Measurements from ENCODE around the gene TASOR2. TPM values are rescaled to one million over a fixed set of nuclear protein-coding genes. Genes with fewer than 3 reads are reported as not detected.

TASOR2 gene
- 49.3 and 52.6 TPM in 2 replicates for total RNA-seq (2014; rRNA removed; shearing (Covaris generic))
- polyA plus RNA-seq (2015; cell fraction: cytosol; rRNA removed): 19.9 and 39.7 TPM in 2 replicates
- 48.3 and 50.0 TPM in 2 replicates for polyA plus RNA-seq (2015; cell fraction: nucleus; rRNA removed)

GRCh38 chr10:5684318-5684970, at the start of gene TASOR2:
Gene TASOR2, plus strand, starts transcription at chr10:5684838. Its CDS starts 35,805 bp downstream, at chr10:5720643.
- in situ Hi-C loops (cut with HindIII; ENCODE audit: low pct_unique_long_range_greater_than_20kb, low sequenced_read_pairs): no loop called here

GRCh38 chr10:5634918-5635317, 49.7 kb upstream of the TASOR2 start:
- in situ Hi-C loops (cut with HindIII; ENCODE audit: low pct_unique_long_range_greater_than_20kb, low sequenced_read_pairs): no loop called here
- DNase-seq (ENCODE audit: low read depth, low spot score): no peak

More at GRCh38 chr10:5684318-5684970, at the start of gene TASOR2:
- DNase-seq (ENCODE audit: low read depth, low spot score): peak; percentile 96

- DNase-seq (ENCODE audit: low read depth, low spot score): no peak
- in situ Hi-C loops (cut with HindIII; ENCODE audit: low pct_unique_long_range_greater_than_20kb, low sequenced_read_pairs): no loop called here
Measured at GRCh38 chr10:5638494-5638893, 46.1 kb upstream of the TASOR2 start.

- no peak for DNase-seq (ENCODE audit: low read depth, low spot score)
- in situ Hi-C loops (cut with HindIII; ENCODE audit: low pct_unique_long_range_greater_than_20kb, low sequenced_read_pairs): no loop called here
Measured at GRCh38 chr10:5639066-5639465, 45.6 kb upstream of the TASOR2 start.

- in situ Hi-C loops (cut with HindIII; ENCODE audit: low pct_unique_long_range_greater_than_20kb, low sequenced_read_pairs): no loop called here
- no peak for DNase-seq (ENCODE audit: low read depth, low spot score)
Measured at GRCh38 chr10:5640036-5640435, 44.6 kb upstream of the TASOR2 start.

GRCh38 chr10:5640501-5640900, 44.1 kb upstream of the TASOR2 start:
- in situ Hi-C loops (cut with HindIII; ENCODE audit: low pct_unique_long_range_greater_than_20kb, low sequenced_read_pairs): no loop called here
- DNase-seq (ENCODE audit: low read depth, low spot score): no peak

- in situ Hi-C loops (cut with HindIII; ENCODE audit: low pct_unique_long_range_greater_than_20kb, low sequenced_read_pairs): no loop called here
- no peak for DNase-seq (ENCODE audit: low read depth, low spot score)
Measured at GRCh38 chr10:5641501-5641900, 43.1 kb upstream of the TASOR2 start.

- in situ Hi-C loops (cut with HindIII; ENCODE audit: low pct_unique_long_range_greater_than_20kb, low sequenced_read_pairs): no loop called here
- no peak for DNase-seq (ENCODE audit: low read depth, low spot score)
Measured at GRCh38 chr10:5643346-5644067, 41.1 kb upstream of the TASOR2 start.

- in situ Hi-C loops (cut with HindIII; ENCODE audit: low pct_unique_long_range_greater_than_20kb, low sequenced_read_pairs): no loop called here
- DNase-seq (ENCODE audit: low read depth, low spot score): no peak
Measured at GRCh38 chr10:5644930-5645329, 39.7 kb upstream of the TASOR2 start.

- in situ Hi-C loops (cut with HindIII; ENCODE audit: low pct_unique_long_range_greater_than_20kb, low sequenced_read_pairs): no loop called here
- DNase-seq (ENCODE audit: low read depth, low spot score): no peak
Measured at GRCh38 chr10:5645375-5645774, 39.3 kb upstream of the TASOR2 start.

GRCh38 chr10:5645944-5646617, 38.6 kb upstream of the TASOR2 start:
- in situ Hi-C loops (cut with HindIII; ENCODE audit: low pct_unique_long_range_greater_than_20kb, low sequenced_read_pairs): no loop called here
- DNase-seq (ENCODE audit: low read depth, low spot score): no peak

- in situ Hi-C loops (cut with HindIII; ENCODE audit: low pct_unique_long_range_greater_than_20kb, low sequenced_read_pairs): no loop called here
- DNase-seq (ENCODE audit: low read depth, low spot score): no peak
Measured at GRCh38 chr10:5647507-5648240, 37.0 kb upstream of the TASOR2 start.

- DNase-seq (ENCODE audit: low read depth, low spot score): no peak
- in situ Hi-C loops (cut with HindIII; ENCODE audit: low pct_unique_long_range_greater_than_20kb, low sequenced_read_pairs): no loop called here
Measured at GRCh38 chr10:5648494-5649457, 35.9 kb upstream of the TASOR2 start.

GRCh38 chr10:5649746-5650145, 34.9 kb upstream of the TASOR2 start:
- in situ Hi-C loops (cut with HindIII; ENCODE audit: low pct_unique_long_range_greater_than_20kb, low sequenced_read_pairs): no loop called here
- no peak for DNase-seq (ENCODE audit: low read depth, low spot score)

- in situ Hi-C loops (cut with HindIII; ENCODE audit: low pct_unique_long_range_greater_than_20kb, low sequenced_read_pairs): no loop called here
Measured at GRCh38 chr10:5650664-5651387, 33.8 kb upstream of the TASOR2 start.

GRCh38 chr10:5651388-5651764, 33.3 kb upstream of the TASOR2 start:
- in situ Hi-C loops (cut with HindIII; ENCODE audit: low pct_unique_long_range_greater_than_20kb, low sequenced_read_pairs): no loop called here
- no peak for DNase-seq (ENCODE audit: low read depth, low spot score)

More at GRCh38 chr10:5650664-5651387, 33.8 kb upstream of the TASOR2 start:
- no peak for DNase-seq (ENCODE audit: low read depth, low spot score)

Data from SK-MEL-5 (cell line).